HG02840 (cell line): ENCODE measurements around the gene LRRC8C.
"Not testable (repeated sequence)": the region's sequence is repeated elsewhere in the genome, so short reads cannot be mapped to it uniquely, and the experiment has no call there.

Source experiments
- ATAC-seq: cut with Tn5 transposase; IDR thresholded peaks from one replicate; pipeline ENCODE4 v1.9.1; 2021; ENCODE audit warnings: mild to moderate bottlenecking, moderate library complexity, moderate number of reproducible peaks; ENCODE audit not compliant: unreplicated experiment, low FRiP score

The LRRC8C gene

DNA sequence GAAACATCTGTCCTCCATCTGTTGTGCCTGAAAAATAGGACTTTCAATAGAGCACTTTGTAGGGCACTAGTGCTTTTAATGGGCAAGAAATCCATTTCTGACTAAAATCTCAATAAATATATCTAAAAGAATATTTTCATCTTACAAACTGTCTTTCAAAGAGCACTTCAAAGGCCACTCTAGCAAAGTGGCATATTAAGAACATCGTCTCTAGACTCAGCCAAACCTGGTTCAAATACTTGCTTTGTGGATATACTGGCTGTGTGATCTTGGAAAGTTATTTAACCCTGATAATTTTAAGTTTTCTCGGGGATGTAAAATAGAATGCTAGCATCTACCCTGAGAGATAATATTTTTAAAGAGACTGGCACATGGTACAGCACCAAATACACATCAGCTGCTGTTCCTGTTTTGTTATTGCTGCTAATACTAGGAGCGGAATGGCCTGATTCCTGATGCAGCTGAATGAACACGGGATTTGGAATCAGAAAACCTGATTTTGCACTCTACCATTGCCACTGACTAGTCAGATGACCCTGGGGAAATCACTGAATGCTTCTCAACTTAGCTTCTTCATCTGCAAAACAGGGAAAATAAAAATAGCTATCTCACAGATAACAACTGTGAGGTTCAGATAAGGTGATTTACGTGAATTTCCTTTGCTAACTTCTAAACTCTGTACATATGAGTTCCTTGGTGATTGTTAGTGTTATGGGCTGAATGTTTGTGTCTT lies 25.2 kb upstream of the LRRC8C start:
- ATAC-seq, result no peak

DNA sequence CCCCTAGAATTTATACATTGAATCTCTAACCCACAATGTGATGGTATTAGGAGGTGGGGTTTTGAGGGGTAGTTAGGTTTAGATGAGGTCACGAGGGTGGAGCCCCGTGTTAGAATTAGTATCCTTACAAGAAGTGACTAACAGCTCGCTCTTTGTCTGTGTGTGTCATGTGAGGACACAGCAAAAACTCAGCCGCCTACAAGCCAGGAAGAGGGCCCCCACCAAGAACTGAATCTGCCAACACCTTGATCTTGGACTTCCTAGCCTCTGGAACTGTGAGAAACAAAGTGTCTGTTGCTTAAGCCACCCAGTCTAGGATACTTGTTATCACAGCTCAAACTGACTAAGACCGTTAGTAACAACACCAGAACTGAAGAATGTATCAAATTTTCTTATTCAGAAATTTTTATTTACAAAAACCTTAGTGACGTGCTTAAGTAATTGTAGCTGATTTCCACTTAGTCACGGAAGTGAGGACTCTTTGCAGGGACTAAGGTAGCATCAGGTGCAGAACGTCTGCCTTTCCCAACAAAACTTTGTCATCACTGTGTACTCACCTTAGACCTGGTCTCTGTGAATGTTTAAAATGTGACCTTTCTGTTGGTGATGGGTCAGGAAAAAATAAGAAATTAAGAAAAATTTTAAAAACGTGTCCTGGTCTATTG lies 24.5 kb upstream of the LRRC8C start:
- no peak for ATAC-seq

DNA sequence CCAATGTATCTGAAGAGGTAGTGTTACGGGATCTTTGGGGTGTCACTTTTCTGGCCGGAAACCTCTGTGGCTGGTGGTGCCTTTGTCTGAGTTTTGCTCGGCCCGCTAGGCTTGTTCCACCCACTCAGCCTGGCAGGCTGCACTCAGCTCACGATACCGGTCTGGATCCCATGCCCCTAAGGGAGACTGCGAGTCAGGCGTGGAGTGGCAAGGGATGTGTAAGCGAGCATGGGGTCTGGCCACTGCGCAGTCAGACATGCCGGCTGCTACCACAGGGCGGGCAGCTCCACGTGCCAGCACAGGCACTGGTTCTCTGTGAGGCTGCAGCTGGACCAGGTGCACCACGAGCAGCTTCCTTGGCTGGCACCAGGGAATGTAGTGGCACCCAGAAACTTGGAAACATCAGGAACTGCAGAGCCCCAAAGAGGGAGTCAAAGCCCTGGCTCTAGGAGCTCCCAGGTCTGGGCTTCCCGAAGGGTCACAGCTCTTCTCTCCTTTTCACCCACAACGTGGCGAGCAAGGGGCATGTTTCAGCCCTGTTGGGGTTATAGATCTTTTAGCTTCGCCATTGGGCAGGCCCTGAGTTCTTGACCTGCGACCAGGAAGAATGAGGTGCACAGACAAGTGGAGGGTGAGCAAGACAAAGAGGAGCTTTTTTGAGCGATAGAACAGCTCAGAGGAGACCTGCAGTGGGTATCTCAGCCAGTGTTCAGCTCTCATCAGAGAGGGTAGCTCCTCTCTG lies 23.8 kb upstream of the LRRC8C start:
- ATAC-seq, result no peak

DNA sequence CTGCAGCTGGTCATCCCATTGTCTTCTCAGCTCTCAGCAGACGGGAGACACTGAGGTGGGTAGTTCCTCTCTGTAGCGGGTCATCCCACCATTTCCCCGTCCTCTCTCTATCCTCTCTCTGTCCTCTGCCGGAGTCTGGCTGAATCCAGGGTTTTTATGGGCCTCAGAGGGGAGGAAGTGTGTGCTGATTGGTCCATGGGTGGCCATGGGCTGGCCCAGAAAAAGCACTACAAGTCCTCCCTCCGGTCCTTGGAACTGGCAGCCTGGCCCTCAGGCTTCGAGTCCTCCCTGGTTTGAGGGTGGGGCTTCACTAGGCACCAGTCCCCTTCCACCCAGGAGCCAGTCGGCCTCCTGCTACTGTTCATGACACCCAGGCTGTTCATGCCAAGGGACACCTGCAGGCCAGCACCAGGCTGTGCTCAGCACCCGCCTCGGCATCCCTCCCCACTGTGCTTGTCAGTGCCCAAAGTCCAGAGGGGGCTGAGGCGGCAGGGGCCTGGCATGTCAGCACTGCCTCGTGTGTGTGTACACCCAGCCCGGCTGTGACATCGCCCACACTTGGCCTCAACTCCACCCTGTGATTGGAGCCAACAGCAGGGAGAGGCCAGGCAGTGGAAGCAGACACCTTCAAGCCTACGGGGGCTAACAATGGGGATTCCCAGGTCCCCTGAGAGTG lies 23.0 kb upstream of the LRRC8C start:
- ATAC-seq, result no peak

DNA sequence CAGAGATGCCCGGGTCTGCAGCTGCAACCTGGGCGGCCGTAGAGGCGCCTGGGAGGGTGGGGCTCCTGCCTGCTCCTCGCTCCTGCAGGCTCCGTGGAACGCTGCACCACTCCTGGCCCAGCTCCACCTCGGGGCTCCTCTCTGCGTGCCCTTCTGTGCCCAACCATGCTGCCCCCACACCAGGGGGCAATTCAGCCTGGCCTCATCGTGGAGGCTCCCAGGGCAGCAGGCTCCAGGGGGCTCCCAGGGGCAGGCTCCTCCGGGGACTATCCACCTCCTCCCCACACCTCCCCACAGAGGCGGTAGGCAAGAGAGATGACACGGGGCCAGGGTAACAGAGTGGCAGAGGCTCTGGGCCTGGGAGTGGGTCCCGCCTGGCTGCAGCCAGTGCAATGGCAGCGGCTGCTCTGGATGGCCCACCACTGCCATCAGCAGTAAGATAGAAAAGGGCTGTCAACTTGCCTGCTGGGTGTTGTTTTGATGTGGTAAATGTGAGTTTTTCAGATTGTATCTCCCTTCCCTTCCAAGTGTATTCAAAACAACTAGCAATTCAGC lies 22.4 kb upstream of the LRRC8C start:
- ATAC-seq, result no peak

DNA sequence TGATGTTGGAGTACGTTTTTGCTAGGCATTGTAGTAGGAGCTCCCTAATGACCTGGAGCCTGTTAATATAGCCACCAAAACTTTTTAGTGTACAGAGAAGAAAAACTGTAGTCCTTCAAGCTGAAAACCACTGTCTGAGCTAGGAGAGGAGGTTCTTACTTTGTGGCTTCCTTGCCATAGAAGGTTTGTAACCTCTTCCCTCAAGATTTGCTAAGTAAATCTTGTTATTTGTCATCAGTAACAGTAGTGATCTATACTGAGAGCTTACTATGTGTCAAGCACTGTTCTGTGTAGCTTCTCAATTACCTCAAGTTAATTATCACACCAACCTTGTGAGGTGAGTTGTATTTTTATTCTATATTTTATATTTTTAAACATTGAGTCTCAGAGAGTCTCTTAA lies 21.2 kb upstream of the LRRC8C start:
- peak; percentile 97 for ATAC-seq

DNA sequence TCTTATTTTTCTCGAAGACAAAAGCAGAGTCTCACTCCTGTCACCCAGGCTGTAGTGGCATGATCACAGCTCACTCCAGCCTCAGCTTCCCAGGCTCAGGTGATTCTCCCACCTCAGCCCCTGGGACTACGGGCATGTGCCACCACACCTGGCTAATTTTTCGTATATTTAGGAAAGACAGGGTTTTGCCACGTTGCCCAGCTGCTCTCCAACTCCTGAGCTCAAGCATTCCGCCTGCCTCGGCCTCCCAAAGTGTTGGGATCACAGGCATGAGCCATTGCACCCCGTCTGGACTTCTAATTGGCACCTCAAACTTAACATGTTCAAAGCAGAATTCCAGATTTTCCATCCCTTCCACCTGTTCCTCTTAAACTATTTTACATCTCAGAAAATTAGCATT lies 19.0 kb upstream of the LRRC8C start:
- no peak for ATAC-seq

DNA sequence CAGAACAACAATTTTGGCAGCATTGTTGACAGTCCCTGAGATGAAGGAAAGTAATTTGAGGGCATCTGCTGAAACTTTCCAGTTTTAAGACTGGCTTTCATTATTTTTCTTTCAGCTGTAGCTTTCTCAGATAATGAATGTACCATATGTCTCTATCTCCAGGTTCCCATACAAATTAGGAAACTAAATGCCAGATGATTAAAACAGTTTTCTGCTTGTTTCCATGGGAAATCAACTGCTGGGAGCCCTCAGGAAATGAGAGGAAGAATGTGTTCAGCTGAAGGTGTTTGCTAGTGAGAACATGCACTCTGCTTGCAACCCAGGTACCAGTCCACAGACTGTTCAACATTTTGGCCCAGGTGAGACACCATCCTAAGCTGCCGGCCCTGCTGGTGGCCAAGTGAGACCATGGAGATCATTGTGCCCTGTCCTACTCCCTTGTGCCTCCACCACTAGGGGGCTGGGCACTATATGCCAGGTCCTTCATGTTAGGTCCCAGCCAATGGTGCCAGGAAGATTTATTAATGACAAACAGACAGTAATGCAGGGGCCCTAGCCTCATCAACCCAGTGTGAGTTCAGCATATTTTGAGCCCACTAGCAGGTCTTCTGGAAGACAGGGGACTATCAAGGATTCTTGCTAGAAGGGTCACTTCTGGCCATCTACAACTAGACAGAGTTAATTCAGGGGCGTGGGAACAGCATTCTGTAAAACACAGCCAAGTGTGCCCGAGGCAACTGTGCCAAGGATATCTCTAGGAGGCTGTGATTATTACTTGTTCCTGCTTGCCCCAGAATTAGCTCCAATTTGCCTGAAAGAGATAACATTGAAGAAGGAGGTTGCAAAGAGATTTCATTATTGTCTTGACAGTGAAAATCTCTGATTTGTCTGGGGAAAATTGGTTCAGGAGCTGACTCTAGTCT lies 17.0 kb upstream of the LRRC8C start:
- ATAC-seq, result no peak

DNA sequence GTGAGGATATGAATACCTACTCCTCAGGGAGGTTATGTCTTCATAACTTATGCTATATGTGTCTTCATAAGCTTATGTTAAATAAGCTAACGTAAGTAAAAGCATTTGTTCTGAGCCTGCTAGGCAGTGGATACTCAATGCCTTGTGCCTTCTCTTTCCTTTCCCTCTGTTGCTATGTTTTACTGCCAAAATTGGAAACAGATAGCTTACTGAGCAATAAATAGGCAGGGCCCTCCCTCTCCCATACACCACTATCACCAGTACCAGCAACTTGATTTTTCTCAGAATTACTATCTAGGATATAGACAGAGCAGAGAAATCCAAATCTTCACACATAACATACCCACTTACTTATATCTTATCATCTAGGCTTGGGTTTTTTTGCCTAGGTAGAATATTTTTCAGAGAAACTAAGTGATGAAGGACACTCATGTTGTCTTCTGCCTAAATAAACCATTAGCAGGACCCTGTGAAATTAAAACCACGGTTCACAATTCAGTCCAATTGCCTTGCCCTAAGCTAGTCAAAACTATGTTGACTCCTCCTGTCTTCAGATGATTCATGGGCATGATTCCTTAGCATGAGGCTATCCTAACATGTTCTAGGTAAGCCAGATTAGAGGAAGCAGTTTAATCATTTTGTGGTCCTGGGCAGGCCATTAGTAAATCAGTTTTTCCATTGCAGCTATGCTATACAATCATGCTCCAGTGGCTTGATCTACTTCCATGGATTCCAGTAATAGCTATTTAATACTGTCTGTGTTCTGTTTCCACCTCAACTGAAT lies 15.9 kb upstream of the LRRC8C start:
- ATAC-seq, result no peak

DNA sequence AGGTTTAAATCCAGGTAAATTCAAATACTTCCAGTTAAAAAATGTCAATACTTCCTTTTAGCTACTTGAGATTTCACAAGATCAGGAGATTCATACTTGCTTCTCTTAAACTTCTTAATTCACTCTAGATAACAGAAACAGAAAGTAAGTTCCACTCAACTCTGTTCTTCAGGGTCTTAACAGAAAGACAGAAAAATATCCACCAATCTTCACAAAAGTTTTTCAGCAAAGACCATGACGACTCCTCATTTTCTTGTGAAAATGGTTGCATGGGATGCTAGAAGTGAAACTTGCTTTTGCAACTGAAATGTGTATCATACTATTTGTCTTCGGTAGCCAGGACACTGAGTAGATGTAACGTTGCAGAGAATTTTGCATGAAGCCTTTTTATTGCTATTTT lies 12.3 kb upstream of the LRRC8C start:
- ATAC-seq, result no peak

DNA sequence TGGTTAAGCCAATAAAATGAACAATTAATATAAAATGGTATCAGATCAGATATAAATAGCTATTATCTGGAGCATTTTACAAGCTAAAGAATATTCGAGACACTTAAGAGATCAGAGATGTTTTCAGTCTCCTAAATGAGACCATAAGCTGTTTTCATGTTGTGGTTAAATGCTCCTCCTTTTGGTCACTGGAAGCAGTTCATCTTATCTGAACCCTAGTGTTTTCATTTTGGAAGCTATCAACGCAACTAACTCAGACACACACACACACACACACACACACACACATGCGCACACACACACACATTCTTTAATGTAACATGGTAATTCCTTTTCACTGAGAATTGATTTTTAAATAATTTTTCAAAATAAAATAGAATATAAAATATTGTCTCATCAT lies 10.0 kb upstream of the LRRC8C start:
- ATAC-seq, result no peak

DNA sequence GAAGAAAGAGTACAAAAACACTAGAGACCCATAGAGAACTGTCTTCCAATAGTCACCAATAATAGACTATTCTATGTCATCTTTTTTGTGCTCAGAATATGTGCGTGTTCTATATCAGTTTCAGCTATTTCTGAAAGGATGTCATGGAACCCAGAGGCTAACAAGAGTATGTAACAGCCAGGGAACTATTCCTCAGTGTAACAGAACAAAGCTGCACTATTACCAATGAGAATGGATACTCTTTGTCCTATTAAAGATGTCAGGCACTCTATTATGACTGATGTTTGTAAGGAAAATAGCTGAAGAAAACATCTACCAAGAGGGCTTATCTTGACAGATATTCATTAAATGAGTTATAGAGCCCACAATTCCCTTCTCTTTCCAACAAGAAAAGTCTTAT lies 8.6 kb upstream of the LRRC8C start:
- ATAC-seq, result no peak

DNA sequence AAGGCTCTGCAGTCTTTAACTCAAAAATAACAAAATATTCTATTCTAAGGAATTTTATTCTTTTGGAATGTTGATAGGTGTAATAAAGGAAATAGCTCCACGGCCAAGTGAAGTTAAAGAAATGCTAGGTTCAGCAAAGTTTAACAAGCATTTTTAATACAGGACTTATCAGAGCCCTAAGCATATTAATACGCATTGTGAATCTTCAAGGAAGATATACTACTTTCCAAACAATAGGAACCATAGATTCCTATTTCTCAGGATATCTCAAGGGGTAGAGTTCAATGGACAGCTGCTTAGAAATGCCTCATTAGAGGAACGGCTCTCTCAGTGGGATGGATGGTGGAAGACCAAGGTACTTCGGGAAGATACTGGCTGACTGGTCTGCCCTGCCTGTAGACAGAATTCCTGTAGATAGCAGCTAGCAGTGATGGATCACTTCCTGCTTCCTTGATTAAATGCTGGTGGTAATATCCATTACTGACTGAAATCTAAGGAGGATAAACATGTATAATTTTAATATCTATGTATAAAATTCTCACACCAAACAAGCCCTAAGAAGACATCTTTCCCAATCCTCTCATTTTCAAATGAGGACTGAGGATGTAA lies 8.1 kb upstream of the LRRC8C start:
- ATAC-seq, result no peak

DNA sequence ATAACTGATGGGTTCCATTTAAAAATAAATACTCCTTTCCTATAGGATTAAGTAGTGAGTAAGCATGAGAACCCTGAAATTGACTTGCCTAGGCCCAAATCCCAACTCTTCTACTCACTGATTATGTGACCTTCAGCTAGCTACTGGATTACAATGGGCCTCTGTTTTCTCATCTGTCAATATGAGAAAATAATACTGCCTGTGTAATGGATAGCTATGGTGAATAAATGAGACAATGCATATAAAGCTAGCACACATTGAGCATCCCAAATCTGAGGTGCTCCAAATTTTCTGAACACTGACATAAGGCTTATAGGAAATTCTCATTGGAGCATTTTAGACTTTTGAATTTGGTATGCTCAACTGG lies 5.3 kb upstream of the LRRC8C start:
- ATAC-seq, result no peak

DNA sequence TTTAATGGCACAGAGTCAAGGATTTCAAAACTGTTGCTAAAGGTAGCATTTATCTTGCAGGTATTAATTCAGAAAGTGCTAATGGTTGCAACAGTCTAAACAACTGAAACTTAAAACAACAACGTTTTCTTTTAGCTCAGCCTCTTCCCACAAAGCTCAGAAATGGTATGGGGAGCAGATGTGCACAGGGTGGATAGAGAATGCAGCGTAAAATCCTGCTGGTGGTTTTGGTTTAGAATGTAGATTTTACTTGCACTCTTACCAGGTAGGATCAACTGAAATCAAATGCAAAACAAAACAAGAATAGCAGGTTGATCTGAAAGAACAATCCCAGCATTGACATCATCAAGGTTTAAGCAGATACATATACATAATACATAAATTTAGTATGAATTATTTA lies 3.8 kb upstream of the LRRC8C start:
- ATAC-seq, result no peak

DNA sequence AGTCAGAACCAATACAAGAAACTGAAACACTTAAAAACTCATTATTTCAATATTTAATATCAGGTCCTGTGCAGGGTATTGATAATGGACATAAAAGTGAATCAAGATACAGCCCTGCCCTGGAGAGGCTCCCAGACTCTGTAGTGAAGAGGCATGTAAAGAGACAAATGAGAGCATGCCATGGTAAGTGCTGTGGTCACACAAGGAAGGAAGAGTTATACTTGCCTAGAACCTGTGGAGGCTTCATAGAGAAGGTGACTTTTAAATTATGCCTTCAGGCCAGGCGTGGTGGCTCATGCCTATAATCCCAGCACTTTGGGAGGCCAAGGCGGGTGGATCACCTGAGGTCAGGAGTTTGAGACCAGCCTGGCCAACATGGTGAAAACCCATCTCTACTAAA lies 3.3 kb upstream of the LRRC8C start:
- ATAC-seq, result not testable (repeated sequence)

DNA sequence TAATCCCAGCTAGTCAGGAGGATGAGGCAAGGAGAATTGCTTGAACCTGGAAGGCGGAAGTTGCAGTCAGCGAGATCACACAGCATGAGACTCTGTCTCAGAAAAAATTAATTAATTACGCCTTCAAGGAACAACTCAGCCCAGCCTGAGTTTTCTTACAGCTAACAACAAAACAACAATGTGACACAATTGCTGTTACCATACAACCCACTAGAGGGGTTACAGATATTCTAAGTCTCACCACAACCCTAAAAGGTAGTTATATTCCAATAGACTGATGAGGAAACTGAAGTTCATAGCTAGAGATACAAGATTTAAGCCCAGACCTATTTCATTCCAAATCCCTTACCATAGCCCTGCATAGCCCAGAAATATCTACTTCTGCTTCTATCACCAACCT lies 2.9 kb upstream of the LRRC8C start:
- ATAC-seq, result no peak

DNA sequence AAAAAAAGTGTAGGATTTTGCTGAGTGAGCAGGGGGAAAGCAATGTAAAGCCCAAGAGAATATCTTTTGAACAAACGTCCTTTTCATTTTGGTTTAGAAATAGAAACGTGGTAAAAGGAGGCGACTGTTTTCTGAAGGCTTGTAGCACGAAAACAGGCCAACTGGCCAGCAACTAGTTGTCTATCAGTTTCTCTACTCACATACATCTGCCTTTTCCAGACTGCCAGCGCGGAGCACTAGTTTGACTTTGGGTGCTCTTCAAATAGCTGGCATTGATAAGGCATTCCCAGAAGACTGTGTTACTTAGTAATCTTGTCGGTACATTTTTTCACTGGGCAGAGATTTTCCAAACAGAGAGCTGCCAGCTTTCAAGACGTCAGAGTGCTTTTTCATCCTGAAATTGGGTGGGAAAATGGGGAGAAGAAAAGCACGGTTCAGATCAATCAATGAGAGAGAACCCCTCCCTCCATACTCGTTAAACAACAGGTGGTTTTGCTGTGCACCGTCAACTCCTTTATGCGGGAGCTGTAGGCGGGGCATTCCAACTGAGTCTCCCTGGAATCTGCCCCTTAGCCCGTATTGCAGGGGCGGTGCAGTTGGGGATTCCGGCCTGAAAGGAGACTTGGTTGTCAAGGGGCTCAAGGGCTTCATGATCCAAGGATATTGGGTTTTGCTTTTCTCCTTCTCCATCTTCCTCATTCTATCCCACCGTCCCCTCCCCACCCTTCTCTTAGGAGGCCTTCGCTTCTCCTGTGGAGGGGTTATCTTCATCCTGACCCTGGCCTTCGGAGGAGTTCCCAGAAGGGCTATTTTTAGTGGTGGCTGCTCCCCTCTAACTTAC lies 884 bp upstream of the LRRC8C start:
- no peak for ATAC-seq
